DMS53 (cell line): Measurements from ENCODE around the gene RTBDN.

Experiments
- DNase-seq: peaks from one replicate; lab custom pipeline; 2025; lab: John Stamatoyannopoulos, UW

RTBDN gene

DNA sequence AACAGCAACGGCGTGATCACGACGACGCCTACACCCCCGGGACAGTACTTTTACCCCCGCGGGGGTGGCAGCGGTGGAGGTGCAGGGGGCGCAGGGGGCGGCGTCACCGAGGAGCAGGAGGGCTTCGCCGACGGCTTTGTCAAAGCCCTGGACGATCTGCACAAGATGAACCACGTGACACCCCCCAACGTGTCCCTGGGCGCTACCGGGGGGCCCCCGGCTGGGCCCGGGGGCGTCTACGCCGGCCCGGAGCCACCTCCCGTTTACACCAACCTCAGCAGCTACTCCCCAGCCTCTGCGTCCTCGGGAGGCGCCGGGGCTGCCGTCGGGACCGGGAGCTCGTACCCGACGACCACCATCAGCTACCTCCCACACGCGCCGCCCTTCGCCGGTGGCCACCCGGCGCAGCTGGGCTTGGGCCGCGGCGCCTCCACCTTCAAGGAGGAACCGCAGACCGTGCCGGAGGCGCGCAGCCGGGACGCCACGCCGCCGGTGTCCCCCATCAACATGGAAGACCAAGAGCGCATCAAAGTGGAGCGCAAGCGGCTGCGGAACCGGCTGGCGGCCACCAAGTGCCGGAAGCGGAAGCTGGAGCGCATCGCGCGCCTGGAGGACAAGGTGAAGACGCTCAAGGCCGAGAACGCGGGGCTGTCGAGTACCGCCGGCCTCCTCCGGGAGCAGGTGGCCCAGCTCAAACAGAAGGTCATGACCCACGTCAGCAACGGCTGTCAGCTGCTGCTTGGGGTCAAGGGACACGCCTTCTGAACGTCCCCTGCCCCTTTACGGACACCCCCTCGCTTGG lies 42.1 kb downstream of the RTBDN start:
- peak; percentile 91 for DNase-seq

- DNase-seq, result peak; percentile 96
Measured at GRCh38 chr19:12791345-12792050, 42.9 kb downstream of the RTBDN start, which contains the start of gene JUNB. TSS of gene JUNB (plus strand) at chr19:12791486. CDS start at chr19:12791772, 286 bp downstream.

- DNase-seq, result peak; percentile 44
Measured at GRCh38 chr19:12790628-12791344, 43.6 kb downstream of the RTBDN start.

- peak; percentile 98 for DNase-seq
Measured at GRCh38 chr19:12789904-12790619, 44.3 kb downstream of the RTBDN start.

GRCh38 chr19:12789098-12789903 lies 45.1 kb downstream of the RTBDN start:
- peak; percentile 77 for DNase-seq

DNA sequence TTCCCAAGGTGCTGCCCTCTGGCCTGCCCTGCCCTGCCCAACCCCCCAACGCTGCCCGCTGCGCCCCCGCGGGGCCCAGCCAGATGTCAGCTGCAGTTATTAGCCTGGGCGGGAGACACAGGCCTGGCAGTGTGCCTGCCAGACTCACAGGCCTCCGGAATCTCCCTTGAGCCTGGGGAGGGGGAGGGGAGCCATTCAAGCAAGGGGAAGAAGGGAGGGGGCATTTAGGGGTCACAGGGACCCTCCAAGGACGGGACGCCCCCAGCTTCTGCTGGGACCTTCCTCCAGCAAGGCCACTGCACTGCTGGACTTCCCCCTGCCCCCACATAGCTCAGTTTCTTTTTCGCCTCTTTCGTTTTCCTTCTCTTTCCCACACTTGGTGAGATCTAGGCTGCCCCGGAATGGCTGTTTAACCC lies 45.7 kb downstream of the RTBDN start:
- DNase-seq, result peak; percentile 67

GRCh38 chr19:12788042-12788681 lies 46.2 kb downstream of the RTBDN start:
- no peak for DNase-seq

GRCh38 chr19:12787458-12787857 lies 46.9 kb downstream of the RTBDN start:
- DNase-seq, result no peak

- no peak for DNase-seq
Measured at GRCh38 chr19:12786952-12787351, 47.4 kb downstream of the RTBDN start.

DNA sequence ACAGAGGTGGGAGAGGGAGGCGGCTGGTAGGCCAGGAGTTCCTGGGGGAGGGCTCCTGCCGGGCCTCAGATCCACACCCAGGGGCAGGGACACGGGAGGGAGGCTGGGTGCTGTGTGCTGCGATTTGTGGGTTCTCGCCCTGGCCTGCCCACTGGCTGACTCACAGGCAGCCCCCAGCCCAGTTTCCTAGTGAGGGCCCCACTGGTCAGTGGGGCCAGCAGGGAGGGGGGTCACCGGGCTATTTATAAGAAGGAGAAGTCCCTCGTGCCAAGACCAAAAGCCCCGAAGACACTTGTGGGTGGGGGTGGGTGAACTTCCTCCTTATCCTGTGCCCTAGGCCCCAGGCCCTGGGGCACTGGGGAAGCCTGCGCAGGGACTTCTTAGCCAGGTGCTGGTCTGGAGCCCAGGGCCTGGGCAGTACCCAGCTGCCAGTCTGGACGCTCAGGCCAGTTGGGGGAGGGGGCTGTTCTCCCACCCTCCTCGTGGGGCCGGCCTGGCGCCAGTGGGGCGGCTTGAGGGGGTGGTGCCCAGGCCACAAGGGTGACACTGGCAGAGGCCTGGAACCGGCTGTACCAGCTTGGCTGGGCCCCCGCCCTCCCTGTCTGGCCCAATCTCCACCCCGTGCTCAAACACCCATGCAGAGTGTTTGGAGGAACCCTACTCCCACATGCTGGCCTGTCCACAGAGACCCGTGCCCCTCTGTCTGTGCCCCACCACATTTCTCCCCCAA lies 48.1 kb downstream of the RTBDN start:
- DNase-seq, result no peak

- DNase-seq, result no peak
Measured at GRCh38 chr19:12785431-12786031, 48.8 kb downstream of the RTBDN start.

DNA sequence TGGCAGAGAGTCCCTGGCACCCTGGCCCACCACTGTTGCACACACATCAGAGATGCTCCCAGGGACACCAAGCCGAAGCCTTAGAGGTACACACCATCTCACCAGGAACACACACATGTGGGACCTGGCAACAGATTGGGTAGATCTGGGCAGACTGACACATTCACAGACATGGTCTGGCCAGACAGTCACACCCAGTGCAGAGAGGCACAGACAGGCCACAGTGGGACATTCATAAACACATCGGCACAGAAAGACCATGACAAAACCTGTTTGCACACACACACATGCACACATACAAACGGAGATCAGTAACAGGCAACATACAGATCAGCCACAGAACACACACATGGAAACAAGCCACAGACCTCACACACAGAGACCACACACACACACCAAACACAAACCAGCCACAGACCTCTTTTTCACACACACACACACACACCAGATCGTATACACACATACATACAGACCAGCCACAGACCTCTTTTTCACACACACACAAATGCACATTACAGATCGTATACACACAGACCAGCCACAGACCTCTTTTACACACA lies 49.4 kb downstream of the RTBDN start:
- DNase-seq, result no peak

DNA sequence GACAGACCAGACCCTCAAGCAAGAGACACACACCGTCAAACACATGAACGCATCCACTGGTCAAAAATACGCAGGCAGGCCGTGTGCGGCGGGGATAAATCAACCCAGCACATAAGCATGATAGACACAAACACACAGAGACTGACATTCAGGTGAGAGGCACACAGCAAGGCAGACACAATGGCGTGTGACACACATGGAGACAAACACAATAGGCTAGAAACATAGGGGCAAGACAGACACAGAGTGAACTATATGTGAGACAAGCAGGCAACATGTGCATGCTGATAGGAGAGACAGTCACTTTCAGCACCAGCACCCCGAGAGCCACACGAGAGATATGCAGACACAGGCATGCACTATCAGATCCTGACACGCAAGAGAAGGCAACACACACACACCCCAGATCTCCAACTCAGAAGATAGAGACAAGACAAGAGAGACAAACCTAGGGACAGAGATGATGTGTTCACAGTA lies 49.9 kb downstream of the RTBDN start:
- no peak for DNase-seq

DNA sequence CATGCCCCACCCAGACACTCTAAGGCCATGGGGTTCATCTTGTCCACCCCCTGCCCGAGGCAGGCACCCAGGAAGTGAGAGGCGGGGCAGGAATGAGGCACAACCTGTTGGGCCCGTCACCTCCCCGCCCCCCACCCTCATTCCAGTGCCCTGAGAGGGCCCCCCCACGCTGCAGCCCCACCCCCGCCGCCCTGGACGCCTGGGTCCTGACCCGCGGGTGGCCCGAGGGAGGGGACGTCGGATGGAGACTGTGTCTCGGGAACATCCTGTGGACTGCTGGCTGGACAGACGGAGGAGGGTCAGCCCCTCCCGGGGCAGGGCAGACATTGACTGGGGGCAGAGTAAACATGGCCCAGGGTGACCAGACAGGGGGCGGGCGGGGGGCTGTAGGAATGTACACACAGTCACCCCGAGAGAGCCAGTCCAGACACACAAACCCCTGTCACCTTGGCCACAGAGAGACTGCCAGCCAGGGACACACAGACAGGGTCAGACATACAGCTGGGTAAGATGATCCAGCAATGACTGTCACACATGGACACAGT lies 50.5 kb downstream of the RTBDN start:
- DNase-seq, result peak; percentile 29

DNA sequence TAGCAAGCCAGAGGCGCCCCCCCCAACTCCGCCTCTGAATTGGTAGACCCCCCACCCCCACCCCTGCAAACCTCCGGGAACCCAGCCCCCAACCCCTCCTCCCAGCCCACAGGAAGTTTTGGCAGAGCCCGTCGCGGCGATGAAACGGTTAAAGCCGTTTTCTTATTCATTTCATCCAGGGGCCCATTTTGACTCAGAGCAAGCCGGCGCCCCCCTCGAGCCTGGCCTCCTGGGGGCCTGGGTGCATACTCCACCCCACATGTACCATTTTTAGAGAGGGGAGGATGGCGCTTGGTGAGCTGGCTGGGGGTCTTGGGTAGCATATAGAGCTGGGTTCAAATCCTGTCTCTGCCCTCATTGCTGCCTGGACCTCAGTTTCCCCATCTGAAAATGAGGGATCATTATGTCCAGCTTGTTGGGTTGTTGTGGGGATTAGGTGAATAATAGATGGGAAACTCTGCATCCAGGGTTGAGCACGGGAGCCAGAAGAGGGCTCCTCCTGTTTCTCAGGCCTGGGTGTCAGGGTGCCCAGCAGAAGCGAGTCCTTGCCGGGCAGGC lies 51.0 kb downstream of the RTBDN start:
- DNase-seq, result no peak

GRCh38 chr19:12782424-12783290 lies 51.7 kb downstream of the RTBDN start:
- peak; percentile 86 for DNase-seq

DNA sequence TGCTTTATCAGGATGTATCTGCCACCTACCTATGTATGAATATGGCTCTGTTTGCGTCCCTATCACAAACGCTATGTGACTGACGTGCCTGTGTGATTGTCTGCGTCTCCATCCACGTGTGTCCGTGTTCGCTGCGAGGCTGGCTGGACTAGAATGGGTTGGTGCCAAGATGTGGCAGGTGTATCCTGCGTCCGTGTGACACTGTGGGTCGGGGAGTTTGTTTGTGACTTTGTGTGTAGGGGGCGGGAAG lies 52.3 kb downstream of the RTBDN start:
- peak; percentile 85 for DNase-seq
